NCI-H524 treated with DMSO at 0.1 percent for 48 hours (cell line): ENCODE results near the gene DGKB.
A peak's percentile ranks its signal among the peaks of the same experiment; 100 is the strongest.
"Not testable (repeated sequence)": the region's sequence is repeated elsewhere in the genome, so short reads cannot be mapped to it uniquely, and the experiment has no call there.

Experiments used
- DNase-seq: peaks from one replicate; lab custom pipeline; 2025; lab: John Stamatoyannopoulos, UW

DGKB gene

GRCh38 chr7:14458846-14459245 is 443.7 kb downstream of the DGKB start:
- DNase-seq: not testable (repeated sequence)

GRCh38 chr7:14457568-14458453 is 444.7 kb downstream of the DGKB start:
- DNase-seq: peak; percentile 29

- no peak for DNase-seq
Measured at GRCh38 chr7:14449291-14449690, 453.3 kb downstream of the DGKB start.

- no peak for DNase-seq
Measured at GRCh38 chr7:14446829-14447228, 455.7 kb downstream of the DGKB start.

GRCh38 chr7:14446219-14446618 is 456.3 kb downstream of the DGKB start:
- no peak for DNase-seq

DNA sequence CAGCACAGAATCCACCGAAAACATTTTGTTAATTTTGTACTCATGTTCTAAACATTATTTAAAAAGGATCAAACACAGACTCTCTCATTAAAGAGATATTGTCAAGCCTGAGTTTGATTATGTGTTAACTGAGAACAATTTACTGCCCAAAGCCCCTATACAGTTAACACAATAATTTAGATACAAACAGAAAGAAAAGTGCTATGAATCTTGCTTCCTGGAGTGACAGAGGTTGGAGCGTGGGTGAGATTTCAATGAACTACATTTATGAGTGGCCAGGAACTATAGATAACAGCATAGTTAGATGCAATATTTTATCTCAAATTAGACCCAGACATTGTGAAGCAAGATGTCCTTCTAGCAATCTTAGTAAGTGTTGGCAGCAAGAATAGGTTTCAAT is 464.2 kb downstream of the DGKB start:
- DNase-seq: no peak

GRCh38 chr7:14436878-14437277 is 465.7 kb downstream of the DGKB start:
- no peak for DNase-seq

- no peak for DNase-seq
Measured at GRCh38 chr7:14432924-14433323, 469.6 kb downstream of the DGKB start.

DNA sequence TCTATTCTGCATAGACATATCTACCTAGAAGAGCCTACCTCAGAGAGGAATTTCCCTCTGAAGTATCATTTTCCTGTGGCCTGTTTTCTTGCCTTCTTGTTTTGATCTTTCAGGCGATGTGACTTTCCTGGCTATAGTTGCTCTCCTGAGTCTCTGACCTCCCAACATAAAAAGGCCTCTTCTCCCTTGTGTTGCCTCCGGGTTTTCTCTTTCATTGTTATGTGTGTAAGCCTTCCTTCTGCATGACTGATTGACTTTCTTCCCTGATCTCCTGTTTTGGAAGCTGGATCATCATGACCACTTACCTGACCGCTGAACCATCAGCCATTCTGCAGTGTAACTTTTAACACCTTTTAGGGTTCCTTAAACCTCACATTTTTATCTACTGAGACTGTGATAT is 471.6 kb downstream of the DGKB start:
- DNase-seq: no peak

GRCh38 chr7:14425559-14425958 is 477.0 kb downstream of the DGKB start:
- no peak for DNase-seq

GRCh38 chr7:14424675-14425074 is 477.9 kb downstream of the DGKB start:
- DNase-seq: no peak

DNA sequence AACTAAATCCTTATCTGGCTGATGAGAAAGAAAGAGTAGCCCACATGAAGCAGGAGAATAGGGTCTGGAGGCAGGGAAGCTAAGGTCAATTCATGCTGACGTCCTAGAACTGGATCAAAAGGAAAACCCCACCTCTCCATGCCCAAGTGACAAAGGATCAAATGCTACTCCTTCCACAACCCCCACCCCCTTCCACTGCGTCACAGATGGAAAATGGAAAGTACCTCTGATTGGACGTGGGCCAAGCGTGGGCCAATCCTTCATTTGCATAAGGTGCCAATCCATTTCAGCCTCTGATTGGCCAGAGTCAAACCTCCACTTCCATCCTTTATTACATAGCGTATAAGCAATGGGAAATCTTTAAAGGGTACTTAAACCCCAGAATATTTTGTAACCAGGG is 481.8 kb downstream of the DGKB start:
- DNase-seq: no peak

DNA sequence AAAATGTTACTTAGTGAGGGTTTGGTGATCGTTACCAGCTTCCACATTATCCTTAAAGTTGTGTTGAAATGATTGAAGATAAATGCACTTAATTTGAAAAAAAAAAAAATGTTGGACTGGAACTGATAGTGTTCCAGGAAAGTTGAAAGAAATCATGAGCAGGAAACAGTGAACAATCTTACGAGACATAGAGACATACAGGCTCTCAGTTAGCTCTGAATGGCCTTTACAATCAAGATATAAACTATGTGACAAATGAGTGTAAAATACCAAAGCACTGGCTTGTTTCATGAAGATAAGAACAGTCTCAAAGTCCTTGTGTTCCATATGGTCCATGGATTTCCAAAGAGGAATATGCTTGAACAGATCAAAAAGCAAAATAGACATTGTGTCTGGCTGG is 483.0 kb downstream of the DGKB start:
- no peak for DNase-seq

DNA sequence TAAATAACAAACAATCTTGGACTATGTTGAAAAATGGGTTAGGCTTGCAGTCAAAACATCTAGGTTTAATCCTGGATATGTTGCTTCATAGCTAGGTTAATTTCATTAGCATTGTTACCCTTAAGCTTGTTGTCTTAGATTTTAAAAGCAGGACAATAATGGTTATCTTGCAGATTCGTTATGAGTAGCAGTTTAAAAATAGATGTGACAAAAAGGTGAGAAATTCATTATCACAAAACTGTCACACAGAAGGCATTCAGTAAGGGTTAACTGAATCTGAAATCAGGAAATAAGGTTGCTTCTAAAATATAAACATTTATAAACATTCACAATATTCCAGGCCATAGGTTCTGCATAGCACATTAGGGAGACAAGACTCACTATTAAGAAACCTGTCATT is 483.9 kb downstream of the DGKB start:
- DNase-seq: no peak

DNA sequence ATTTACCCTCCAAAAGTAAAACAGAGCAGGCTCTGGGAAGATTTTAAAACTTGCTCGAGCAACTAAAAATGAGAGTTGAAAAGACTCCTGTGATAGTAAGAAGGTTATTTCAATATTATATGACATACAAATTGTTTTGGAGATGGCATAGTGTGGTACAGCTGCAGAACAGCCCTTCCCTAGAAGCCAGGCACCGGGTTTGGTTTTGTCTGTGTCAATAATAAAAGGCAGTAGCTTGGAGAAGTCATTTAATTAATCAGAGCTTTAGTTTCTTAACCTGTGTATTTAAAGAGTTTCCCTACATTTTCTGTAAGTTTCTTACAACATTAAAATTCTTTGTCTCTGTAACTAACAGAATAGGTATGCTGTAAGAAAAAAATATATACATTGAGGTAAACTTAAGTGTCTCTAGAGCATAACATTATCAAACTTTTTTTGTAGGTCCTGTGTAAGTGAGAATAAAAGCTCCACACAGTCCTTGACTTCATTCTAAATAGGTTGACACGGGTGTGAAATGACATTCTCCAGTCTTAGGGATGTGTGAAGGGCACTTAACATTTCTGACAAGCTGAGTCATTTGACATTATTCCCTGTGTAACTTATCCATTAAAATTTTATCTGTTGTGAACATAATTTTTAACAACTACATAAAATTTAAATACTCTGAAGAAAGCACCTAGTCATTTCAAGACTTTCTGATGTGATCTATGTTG is 488.1 kb downstream of the DGKB start:
- no peak for DNase-seq

- DNase-seq: no peak
Measured at GRCh38 chr7:14407246-14408015, 495.1 kb downstream of the DGKB start.

DNA sequence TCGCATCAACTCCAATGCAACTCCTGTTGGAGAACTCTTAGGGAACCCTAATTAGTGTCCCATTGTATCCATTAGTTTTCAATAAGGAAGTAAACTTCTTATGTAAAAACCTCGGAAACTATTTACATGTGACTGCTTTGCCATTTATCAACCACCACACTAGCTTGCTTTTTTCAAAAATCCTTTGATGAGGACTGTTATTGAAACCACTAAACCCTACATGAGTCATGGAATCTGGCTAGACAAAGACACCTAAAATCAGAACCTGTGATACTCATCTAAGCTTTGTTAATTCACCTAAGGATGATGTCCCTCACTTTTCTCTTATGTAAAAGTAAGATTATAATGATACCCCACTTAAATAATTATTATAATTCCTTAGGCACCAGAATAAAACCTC is 499.0 kb downstream of the DGKB start:
- no peak for DNase-seq

DNA sequence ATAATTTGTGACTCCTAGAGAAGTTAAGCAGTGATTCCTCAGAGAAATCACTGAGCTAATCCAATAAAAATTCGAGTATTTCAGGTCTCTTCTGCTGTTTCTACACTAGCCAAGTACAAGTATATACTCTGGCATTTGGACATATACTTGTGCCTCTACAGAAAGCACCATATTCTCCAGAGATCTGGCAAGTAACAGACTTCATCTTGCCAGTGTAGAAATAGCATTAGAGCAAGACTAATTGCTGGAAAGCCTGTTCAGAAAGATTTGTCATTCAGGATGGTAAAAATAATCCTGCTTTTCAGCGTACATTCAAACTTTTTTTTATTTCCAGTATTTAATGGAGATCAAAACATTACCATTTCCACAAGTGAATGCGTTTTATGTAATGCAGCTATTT is 502.3 kb downstream of the DGKB start:
- no peak for DNase-seq

- DNase-seq: no peak
Measured at GRCh38 chr7:14398526-14398925, 504.0 kb downstream of the DGKB start.

GRCh38 chr7:14395860-14396259 is 506.7 kb downstream of the DGKB start:
- no peak for DNase-seq

DNA sequence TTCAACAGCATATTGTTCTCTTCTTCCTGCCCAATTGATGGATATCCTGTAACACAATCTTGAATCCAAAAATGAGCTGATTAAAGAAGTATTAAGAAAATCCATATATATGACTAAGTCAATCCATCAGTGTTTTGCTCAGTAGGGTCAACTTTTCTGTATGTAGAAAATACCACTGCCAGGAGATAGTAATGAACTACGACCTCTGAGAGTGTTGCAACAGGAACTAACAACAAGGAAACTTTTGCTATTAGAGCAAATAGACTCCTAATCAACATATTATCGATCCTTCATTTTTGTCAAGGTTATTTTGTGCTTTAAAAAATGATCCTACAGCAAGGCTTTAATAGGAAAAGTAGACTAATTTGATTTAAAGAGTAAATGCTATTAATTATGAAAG is 507.8 kb downstream of the DGKB start:
- DNase-seq: no peak

DNA sequence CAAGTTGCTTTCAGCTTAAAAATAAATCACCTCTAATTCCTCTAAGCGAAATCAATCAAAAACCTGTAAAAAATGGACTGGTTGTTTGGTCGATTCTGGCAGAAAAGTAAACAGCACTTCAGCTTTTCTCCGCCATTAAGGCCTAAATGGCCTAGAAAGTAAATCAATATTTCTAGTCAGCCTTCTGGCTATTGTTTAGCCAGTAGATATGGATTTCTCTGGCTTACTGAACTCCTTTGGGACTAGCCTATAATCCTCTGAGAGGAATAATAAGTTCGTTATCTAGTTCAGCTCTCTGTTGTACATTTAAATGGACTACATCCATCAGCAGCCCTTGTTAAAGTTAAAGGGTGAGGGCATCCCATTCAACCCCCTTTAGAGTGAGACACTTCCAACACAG is 513.0 kb downstream of the DGKB start:
- DNase-seq: peak; percentile 37

GRCh38 chr7:14389181-14389591 is 513.4 kb downstream of the DGKB start:
- DNase-seq: peak; percentile 53
